ENCODE measurements around the gene TBL1X.
A peak's percentile ranks its signal among the peaks of the same experiment; 100 is the strongest.
"Not testable (repeated sequence)": the region's sequence is repeated elsewhere in the genome, so short reads cannot be mapped to it uniquely, and the experiment has no call there.

Gene TBL1X

GRCh38 chrX:9534686-9535085 lies 69.8 kb downstream of the TBL1X start:
- Mint-ChIP-seq H3K27me3 (no peaks in the 10 kb centered on the region), H3K36me3 (peaks cover 3% of the 10 kb centered on the region), H3K27ac (no peak overlapping the region), H3K4me3 (no peak overlapping the region), H3K4me1 (peaks cover 66% of the 10 kb centered on the region), H3K9me3 (no peaks in the 10 kb centered on the region)

- H3K27ac Mint-ChIP-seq = no peak overlapping the region
- peaks cover 66% of the 10 kb centered on the region for H3K4me1 Mint-ChIP-seq
- H3K36me3 Mint-ChIP-seq = peaks cover 3% of the 10 kb centered on the region
- no peaks in the 10 kb centered on the region for H3K27me3 Mint-ChIP-seq
- no peak overlapping the region for H3K4me3 Mint-ChIP-seq
- H3K9me3 Mint-ChIP-seq = no peaks in the 10 kb centered on the region
Observed at GRCh38 chrX:9535101-9535500, 70.2 kb downstream of the TBL1X start.

GRCh38 chrX:9536156-9536555 lies 71.3 kb downstream of the TBL1X start:
- H3K4me1 Mint-ChIP-seq = peaks cover 66% of the 10 kb centered on the region
- H3K27me3 Mint-ChIP-seq, H3K4me3 Mint-ChIP-seq, H3K27ac Mint-ChIP-seq, H3K36me3 Mint-ChIP-seq, H3K9me3 Mint-ChIP-seq: not testable (repeated sequence)

GRCh38 chrX:9537781-9538180 lies 72.9 kb downstream of the TBL1X start:
- H3K4me1 Mint-ChIP-seq = peaks cover 62% of the 10 kb centered on the region
- H3K27ac Mint-ChIP-seq = no peak overlapping the region
- no peak overlapping the region for H3K4me3 Mint-ChIP-seq
- H3K36me3 Mint-ChIP-seq = peaks cover 3% of the 10 kb centered on the region
- H3K27me3 Mint-ChIP-seq = no peaks in the 10 kb centered on the region
- H3K9me3 Mint-ChIP-seq = no peaks in the 10 kb centered on the region

- H3K4me3 Mint-ChIP-seq = no peak overlapping the region
- peaks cover 3% of the 10 kb centered on the region for H3K36me3 Mint-ChIP-seq
- H3K9me3 Mint-ChIP-seq = no peaks in the 10 kb centered on the region
- no peak overlapping the region for H3K27ac Mint-ChIP-seq
- H3K27me3 Mint-ChIP-seq = no peaks in the 10 kb centered on the region
- H3K4me1 Mint-ChIP-seq = peaks cover 54% of the 10 kb centered on the region
Observed at GRCh38 chrX:9538544-9539045, 73.7 kb downstream of the TBL1X start.

- Mint-ChIP-seq H3K36me3 (peaks cover 3% of the 10 kb centered on the region), H3K4me3 (no peak overlapping the region), H3K27ac (no peak overlapping the region), H3K4me1 (peaks cover 44% of the 10 kb centered on the region), H3K9me3 (no peaks in the 10 kb centered on the region), H3K27me3 (no peaks in the 10 kb centered on the region)
Observed at GRCh38 chrX:9539605-9540387, 74.9 kb downstream of the TBL1X start.

- Mint-ChIP-seq H3K9me3 (no peaks in the 10 kb centered on the region), H3K36me3 (peaks cover 7% of the 10 kb centered on the region), H3K4me3 (no peak overlapping the region), H3K27ac (no peak overlapping the region), H3K4me1 (peaks cover 39% of the 10 kb centered on the region), H3K27me3 (no peaks in the 10 kb centered on the region)
Observed at GRCh38 chrX:9542106-9542760, 77.4 kb downstream of the TBL1X start.

- Mint-ChIP-seq H3K36me3 (peaks cover 7% of the 10 kb centered on the region), H3K27ac (no peak overlapping the region), H3K4me1 (peaks cover 35% of the 10 kb centered on the region), H3K4me3 (no peak overlapping the region), H3K9me3 (no peaks in the 10 kb centered on the region), H3K27me3 (no peaks in the 10 kb centered on the region)
Observed at GRCh38 chrX:9542761-9543111, 77.9 kb downstream of the TBL1X start.

- Mint-ChIP-seq H3K4me1 (peaks cover 64% of the 10 kb centered on the region), H3K27ac (no peak overlapping the region), H3K4me3 (no peak overlapping the region), H3K36me3 (no peaks in the 10 kb centered on the region), H3K9me3 (no peaks in the 10 kb centered on the region), H3K27me3 (no peaks in the 10 kb centered on the region)
Observed at GRCh38 chrX:9555354-9555753, 90.5 kb downstream of the TBL1X start.

- Mint-ChIP-seq H3K4me3 (no peak overlapping the region), H3K36me3 (no peaks in the 10 kb centered on the region), H3K9me3 (no peaks in the 10 kb centered on the region), H3K4me1 (peaks cover 64% of the 10 kb centered on the region), H3K27ac (no peak overlapping the region), H3K27me3 (no peaks in the 10 kb centered on the region)
Observed at GRCh38 chrX:9557091-9557490, 92.2 kb downstream of the TBL1X start.

GRCh38 chrX:9557521-9557920 lies 92.7 kb downstream of the TBL1X start:
- Mint-ChIP-seq H3K27me3 (no peaks in the 10 kb centered on the region), H3K4me1 (peaks cover 60% of the 10 kb centered on the region), H3K4me3 (no peak overlapping the region), H3K27ac (no peak overlapping the region), H3K36me3 (no peaks in the 10 kb centered on the region), H3K9me3 (no peaks in the 10 kb centered on the region)

GRCh38 chrX:9558615-9559014 lies 93.8 kb downstream of the TBL1X start:
- H3K4me3 Mint-ChIP-seq = no peak overlapping the region
- peaks cover 58% of the 10 kb centered on the region for H3K4me1 Mint-ChIP-seq
- H3K36me3 Mint-ChIP-seq = peaks cover 2% of the 10 kb centered on the region
- H3K27me3 Mint-ChIP-seq = no peaks in the 10 kb centered on the region
- H3K27ac Mint-ChIP-seq = no peak overlapping the region
- no peaks in the 10 kb centered on the region for H3K9me3 Mint-ChIP-seq

GRCh38 chrX:9560219-9560618 lies 95.4 kb downstream of the TBL1X start:
- Mint-ChIP-seq H3K4me1 (peaks cover 61% of the 10 kb centered on the region), H3K9me3 (no peaks in the 10 kb centered on the region), H3K4me3 (no peak overlapping the region), H3K27ac (no peak overlapping the region), H3K27me3 (no peaks in the 10 kb centered on the region), H3K36me3 (peaks cover 2% of the 10 kb centered on the region)

- H3K9me3 Mint-ChIP-seq = no peaks in the 10 kb centered on the region
- H3K4me3 Mint-ChIP-seq = no peak overlapping the region
- H3K27me3 Mint-ChIP-seq = no peaks in the 10 kb centered on the region
- H3K4me1 Mint-ChIP-seq = peaks cover 63% of the 10 kb centered on the region
- no peak overlapping the region for H3K27ac Mint-ChIP-seq
- peaks cover 2% of the 10 kb centered on the region for H3K36me3 Mint-ChIP-seq
Observed at GRCh38 chrX:9561199-9561598, 96.3 kb downstream of the TBL1X start.

- Mint-ChIP-seq H3K4me3 (no peak overlapping the region), H3K27ac (no peak overlapping the region), H3K36me3 (peaks cover 2% of the 10 kb centered on the region), H3K4me1 (peaks cover 49% of the 10 kb centered on the region), H3K27me3 (no peaks in the 10 kb centered on the region), H3K9me3 (no peaks in the 10 kb centered on the region)
Observed at GRCh38 chrX:9562851-9563250, 98.0 kb downstream of the TBL1X start.

GRCh38 chrX:9566150-9566621 lies 101.3 kb downstream of the TBL1X start:
- peaks cover 24% of the 10 kb centered on the region for H3K4me1 Mint-ChIP-seq
- H3K36me3 Mint-ChIP-seq = peaks cover 2% of the 10 kb centered on the region
- no peaks in the 10 kb centered on the region for H3K9me3 Mint-ChIP-seq
- H3K4me3 Mint-ChIP-seq = peak overlapping the region; percentile 40
- H3K27ac Mint-ChIP-seq = no peak overlapping the region
- H3K27me3 Mint-ChIP-seq = no peaks in the 10 kb centered on the region
